ENCODE results near the gene DDX31.

The DDX31 gene

DNA sequence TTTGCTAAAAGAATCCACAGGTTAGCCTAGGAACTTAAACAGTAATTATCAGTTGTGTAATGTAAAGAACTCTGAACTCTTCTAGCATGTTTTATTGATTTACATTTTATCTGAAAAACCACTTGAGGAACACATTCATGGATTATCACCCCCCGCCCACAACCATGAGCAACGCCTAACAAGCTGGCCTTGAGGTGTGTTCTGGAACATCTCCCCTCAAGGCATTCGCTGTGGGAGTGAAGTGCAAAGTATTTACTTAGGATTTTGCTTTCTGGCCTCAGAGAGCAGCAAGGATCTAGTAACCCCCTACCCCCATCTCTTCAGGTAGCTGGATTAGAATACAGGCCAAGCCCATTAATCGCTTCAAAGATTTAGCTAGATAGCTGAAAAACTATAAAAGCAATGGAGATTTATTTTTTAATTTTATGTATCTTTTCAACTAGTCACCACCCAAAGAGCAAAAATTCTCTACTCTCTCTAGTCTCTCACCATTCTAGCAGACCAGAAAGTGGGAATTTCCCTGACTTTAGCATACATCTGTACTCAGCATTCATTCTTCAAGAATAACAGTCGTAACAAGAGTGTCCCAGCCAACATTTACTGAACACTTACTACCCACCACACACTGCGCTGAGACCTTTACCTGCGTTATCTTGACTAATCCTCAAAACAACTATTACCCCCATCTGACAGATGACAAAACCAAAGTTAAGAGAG lies 37.2 kb downstream of the DDX31 start:
- H3K4me1 ChIP-seq (ENCODE audit: control insufficient read depth, insufficient read depth, low read length) = no peaks in the 10 kb centered on the region
- H3K4me3 ChIP-seq (ENCODE audit: low read length) = no peak overlapping the region
- H3K36me3 ChIP-seq (ENCODE audit: control insufficient read depth, insufficient read depth, low read length, severe bottlenecking) = peaks cover 65% of the 10 kb centered on the region
- H3K27me3 ChIP-seq (replicated peaks; ENCODE audit: control insufficient read depth, insufficient read depth, low read length) = no peaks in the 10 kb centered on the region
- H3K9ac ChIP-seq (ENCODE audit: low read length) = no peak overlapping the region
- no peak for DNase-seq (ENCODE audit: low read depth)
- H3K9me3 ChIP-seq (ENCODE audit: control insufficient read depth, low read length) = no peaks in the 10 kb centered on the region

- Histone ChIP-seq H3K9ac (ENCODE audit: low read length) (no peak overlapping the region), H3K36me3 (ENCODE audit: control insufficient read depth, insufficient read depth, low read length, severe bottlenecking) (peaks cover 63% of the 10 kb centered on the region), H3K4me1 (ENCODE audit: control insufficient read depth, insufficient read depth, low read length) (no peaks in the 10 kb centered on the region), H3K4me3 (ENCODE audit: low read length) (no peak overlapping the region), H3K27me3 (replicated peaks; ENCODE audit: control insufficient read depth, insufficient read depth, low read length) (no peaks in the 10 kb centered on the region), H3K9me3 (ENCODE audit: control insufficient read depth, low read length) (no peaks in the 10 kb centered on the region)
- no peak for DNase-seq (ENCODE audit: low read depth)
Measured at GRCh38 chr9:132631685-132632084, 38.1 kb downstream of the DDX31 start.

GRCh38 chr9:132631280-132631679 lies 38.5 kb downstream of the DDX31 start:
- no peaks in the 10 kb centered on the region for H3K4me1 ChIP-seq (ENCODE audit: control insufficient read depth, insufficient read depth, low read length)
- H3K27me3 ChIP-seq (replicated peaks; ENCODE audit: control insufficient read depth, insufficient read depth, low read length) = no peaks in the 10 kb centered on the region
- DNase-seq (ENCODE audit: low read depth) = peak; percentile 18
- peaks cover 63% of the 10 kb centered on the region for H3K36me3 ChIP-seq (ENCODE audit: control insufficient read depth, insufficient read depth, low read length, severe bottlenecking)
- no peak overlapping the region for H3K4me3 ChIP-seq (ENCODE audit: low read length)
- no peaks in the 10 kb centered on the region for H3K9me3 ChIP-seq (ENCODE audit: control insufficient read depth, low read length)
- no peak overlapping the region for H3K9ac ChIP-seq (ENCODE audit: low read length)

GRCh38 chr9:132630811-132631210 lies 39.0 kb downstream of the DDX31 start:
- Histone ChIP-seq H3K4me1 (ENCODE audit: control insufficient read depth, insufficient read depth, low read length) (no peaks in the 10 kb centered on the region), H3K27me3 (replicated peaks; ENCODE audit: control insufficient read depth, insufficient read depth, low read length) (no peaks in the 10 kb centered on the region), H3K9ac (ENCODE audit: low read length) (no peak overlapping the region), H3K9me3 (ENCODE audit: control insufficient read depth, low read length) (no peaks in the 10 kb centered on the region), H3K36me3 (ENCODE audit: control insufficient read depth, insufficient read depth, low read length, severe bottlenecking) (peaks cover 63% of the 10 kb centered on the region), H3K4me3 (ENCODE audit: low read length) (no peak overlapping the region)
- DNase-seq (ENCODE audit: low read depth) = no peak

GRCh38 chr9:132630116-132630515 lies 39.7 kb downstream of the DDX31 start:
- Histone ChIP-seq H3K9ac (ENCODE audit: low read length) (no peak overlapping the region), H3K36me3 (ENCODE audit: control insufficient read depth, insufficient read depth, low read length, severe bottlenecking) (peaks cover 68% of the 10 kb centered on the region), H3K4me3 (ENCODE audit: low read length) (no peak overlapping the region), H3K9me3 (ENCODE audit: control insufficient read depth, low read length) (no peaks in the 10 kb centered on the region), H3K4me1 (ENCODE audit: control insufficient read depth, insufficient read depth, low read length) (no peaks in the 10 kb centered on the region), H3K27me3 (replicated peaks; ENCODE audit: control insufficient read depth, insufficient read depth, low read length) (no peaks in the 10 kb centered on the region)
- no peak for DNase-seq (ENCODE audit: low read depth)

DNA sequence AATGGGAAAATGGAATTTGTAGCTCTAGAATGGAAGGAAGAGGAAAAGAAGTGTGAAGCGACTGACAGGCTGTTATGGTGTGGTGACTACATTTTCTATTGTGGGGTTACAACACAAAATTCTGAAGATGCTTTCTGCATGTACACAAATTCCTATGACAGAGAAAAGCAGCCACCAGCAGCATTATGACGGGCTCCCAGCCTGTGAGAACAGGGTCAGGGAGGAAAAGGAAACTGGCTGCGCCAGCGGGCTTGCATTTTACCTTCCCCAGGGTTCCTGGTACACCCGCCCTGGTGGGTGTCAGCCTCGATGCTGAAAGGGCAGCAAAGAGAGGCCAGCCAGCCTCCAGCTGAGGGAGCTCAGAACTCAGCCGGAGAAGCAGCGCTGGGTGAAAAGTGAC lies 41.0 kb downstream of the DDX31 start:
- Histone ChIP-seq H3K4me3 (ENCODE audit: low read length) (no peak overlapping the region), H3K36me3 (ENCODE audit: control insufficient read depth, insufficient read depth, low read length, severe bottlenecking) (peaks cover 68% of the 10 kb centered on the region), H3K9ac (ENCODE audit: low read length) (no peak overlapping the region), H3K27me3 (replicated peaks; ENCODE audit: control insufficient read depth, insufficient read depth, low read length) (no peaks in the 10 kb centered on the region), H3K4me1 (ENCODE audit: control insufficient read depth, insufficient read depth, low read length) (no peaks in the 10 kb centered on the region), H3K9me3 (ENCODE audit: control insufficient read depth, low read length) (no peaks in the 10 kb centered on the region)
- DNase-seq (ENCODE audit: low read depth) = no peak

GRCh38 chr9:132627594-132627993 lies 42.2 kb downstream of the DDX31 start:
- H3K4me3 ChIP-seq (ENCODE audit: low read length) = no peak overlapping the region
- H3K4me1 ChIP-seq (ENCODE audit: control insufficient read depth, insufficient read depth, low read length) = no peaks in the 10 kb centered on the region
- no peak overlapping the region for H3K9ac ChIP-seq (ENCODE audit: low read length)
- no peak for DNase-seq (ENCODE audit: low read depth)
- H3K27me3 ChIP-seq (replicated peaks; ENCODE audit: control insufficient read depth, insufficient read depth, low read length) = no peaks in the 10 kb centered on the region
- no peaks in the 10 kb centered on the region for H3K9me3 ChIP-seq (ENCODE audit: control insufficient read depth, low read length)
- H3K36me3 ChIP-seq (ENCODE audit: control insufficient read depth, insufficient read depth, low read length, severe bottlenecking) = peaks cover 71% of the 10 kb centered on the region

GRCh38 chr9:132627106-132627505 lies 42.7 kb downstream of the DDX31 start:
- Histone ChIP-seq H3K27me3 (replicated peaks; ENCODE audit: control insufficient read depth, insufficient read depth, low read length) (no peaks in the 10 kb centered on the region), H3K4me3 (ENCODE audit: low read length) (no peak overlapping the region), H3K9me3 (ENCODE audit: control insufficient read depth, low read length) (no peaks in the 10 kb centered on the region), H3K36me3 (ENCODE audit: control insufficient read depth, insufficient read depth, low read length, severe bottlenecking) (peaks cover 75% of the 10 kb centered on the region), H3K9ac (ENCODE audit: low read length) (no peak overlapping the region), H3K4me1 (ENCODE audit: control insufficient read depth, insufficient read depth, low read length) (no peaks in the 10 kb centered on the region)
- no peak for DNase-seq (ENCODE audit: low read depth)

GRCh38 chr9:132626285-132626684 lies 43.5 kb downstream of the DDX31 start:
- H3K27me3 ChIP-seq (replicated peaks; ENCODE audit: control insufficient read depth, insufficient read depth, low read length) = no peaks in the 10 kb centered on the region
- H3K9ac ChIP-seq (ENCODE audit: low read length) = no peak overlapping the region
- H3K36me3 ChIP-seq (ENCODE audit: control insufficient read depth, insufficient read depth, low read length, severe bottlenecking) = peaks cover 75% of the 10 kb centered on the region
- no peak for DNase-seq (ENCODE audit: low read depth)
- H3K4me3 ChIP-seq (ENCODE audit: low read length) = no peak overlapping the region
- no peaks in the 10 kb centered on the region for H3K4me1 ChIP-seq (ENCODE audit: control insufficient read depth, insufficient read depth, low read length)
- no peaks in the 10 kb centered on the region for H3K9me3 ChIP-seq (ENCODE audit: control insufficient read depth, low read length)

- no peaks in the 10 kb centered on the region for H3K27me3 ChIP-seq (replicated peaks; ENCODE audit: control insufficient read depth, insufficient read depth, low read length)
- peak; percentile 9 for DNase-seq (ENCODE audit: low read depth)
- no peaks in the 10 kb centered on the region for H3K4me1 ChIP-seq (ENCODE audit: control insufficient read depth, insufficient read depth, low read length)
- H3K4me3 ChIP-seq (ENCODE audit: low read length) = no peak overlapping the region
- no peaks in the 10 kb centered on the region for H3K9me3 ChIP-seq (ENCODE audit: control insufficient read depth, low read length)
- H3K36me3 ChIP-seq (ENCODE audit: control insufficient read depth, insufficient read depth, low read length, severe bottlenecking) = peaks cover 62% of the 10 kb centered on the region
- no peak overlapping the region for H3K9ac ChIP-seq (ENCODE audit: low read length)
Measured at GRCh38 chr9:132622159-132622558, 47.6 kb downstream of the DDX31 start.

GRCh38 chr9:132616725-132617124 lies 53.1 kb downstream of the DDX31 start:
- Histone ChIP-seq H3K9ac (ENCODE audit: low read length) (no peak overlapping the region), H3K4me3 (ENCODE audit: low read length) (no peak overlapping the region), H3K4me1 (ENCODE audit: control insufficient read depth, insufficient read depth, low read length) (no peaks in the 10 kb centered on the region), H3K27me3 (replicated peaks; ENCODE audit: control insufficient read depth, insufficient read depth, low read length) (no peaks in the 10 kb centered on the region), H3K36me3 (ENCODE audit: control insufficient read depth, insufficient read depth, low read length, severe bottlenecking) (peaks cover 74% of the 10 kb centered on the region), H3K9me3 (ENCODE audit: control insufficient read depth, low read length) (no peaks in the 10 kb centered on the region)
- DNase-seq (ENCODE audit: low read depth) = no peak

GRCh38 chr9:132615774-132616173 lies 54.0 kb downstream of the DDX31 start:
- no peak overlapping the region for H3K4me3 ChIP-seq (ENCODE audit: low read length)
- peaks cover 79% of the 10 kb centered on the region for H3K36me3 ChIP-seq (ENCODE audit: control insufficient read depth, insufficient read depth, low read length, severe bottlenecking)
- DNase-seq (ENCODE audit: low read depth) = no peak
- H3K27me3 ChIP-seq (replicated peaks; ENCODE audit: control insufficient read depth, insufficient read depth, low read length) = no peaks in the 10 kb centered on the region
- H3K9me3 ChIP-seq (ENCODE audit: control insufficient read depth, low read length) = no peaks in the 10 kb centered on the region
- peaks cover 2% of the 10 kb centered on the region for H3K4me1 ChIP-seq (ENCODE audit: control insufficient read depth, insufficient read depth, low read length)
- no peak overlapping the region for H3K9ac ChIP-seq (ENCODE audit: low read length)
